VCaP (cell line): ENCODE results near the gene ANKRD11.

Experiments
- H3K27ac ChIP-seq: fragments of 450-650 bp; 2 replicates; pipeline ENCODE4 v1.5.1; 2017
- CTCF ChIP-seq: fragments of 450-650 bp; conservative IDR thresholded peaks from 2 replicates; pipeline ENCODE4 v1.5.1; 2017; ENCODE audit warnings: mild to moderate bottlenecking, moderate library complexity

Gene ANKRD11

GRCh38 chr16:89445166-89445565 is 45.2 kb downstream of the ANKRD11 start:
- TF ChIP-seq CTCF, result no peak
- peak overlapping the region; percentile 28; the same call in 1 of the 2 replicates for H3K27ac ChIP-seq

- TF ChIP-seq CTCF, result no peak
- H3K27ac ChIP-seq, result peak overlapping the region; percentile 28; the same call in 1 of the 2 replicates
Observed at GRCh38 chr16:89444728-89445127, 45.6 kb downstream of the ANKRD11 start.

- peak overlapping the region; percentile 28 for H3K27ac ChIP-seq
- no peak for TF ChIP-seq CTCF
Observed at GRCh38 chr16:89444151-89444723, 46.1 kb downstream of the ANKRD11 start.

DNA sequence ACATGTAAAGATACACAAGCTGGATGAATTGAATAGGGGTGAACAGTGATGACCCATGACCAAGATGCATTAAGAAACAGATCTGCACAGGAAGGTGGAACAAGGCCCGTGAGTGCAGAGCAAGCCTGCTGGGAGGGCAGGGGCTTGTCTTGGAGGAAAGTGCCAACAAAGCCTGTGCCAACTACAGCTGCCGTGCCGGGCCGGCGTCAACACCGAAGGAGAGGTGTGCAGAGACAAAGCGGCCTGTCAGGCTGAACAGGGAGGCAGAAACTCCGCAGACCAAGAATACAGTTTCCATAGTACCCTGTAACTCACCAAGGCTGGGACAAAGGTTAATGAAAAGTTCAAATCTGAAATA is 46.7 kb downstream of the ANKRD11 start:
- TF ChIP-seq CTCF, result no peak
- peak overlapping the region; percentile 28 for H3K27ac ChIP-seq

DNA sequence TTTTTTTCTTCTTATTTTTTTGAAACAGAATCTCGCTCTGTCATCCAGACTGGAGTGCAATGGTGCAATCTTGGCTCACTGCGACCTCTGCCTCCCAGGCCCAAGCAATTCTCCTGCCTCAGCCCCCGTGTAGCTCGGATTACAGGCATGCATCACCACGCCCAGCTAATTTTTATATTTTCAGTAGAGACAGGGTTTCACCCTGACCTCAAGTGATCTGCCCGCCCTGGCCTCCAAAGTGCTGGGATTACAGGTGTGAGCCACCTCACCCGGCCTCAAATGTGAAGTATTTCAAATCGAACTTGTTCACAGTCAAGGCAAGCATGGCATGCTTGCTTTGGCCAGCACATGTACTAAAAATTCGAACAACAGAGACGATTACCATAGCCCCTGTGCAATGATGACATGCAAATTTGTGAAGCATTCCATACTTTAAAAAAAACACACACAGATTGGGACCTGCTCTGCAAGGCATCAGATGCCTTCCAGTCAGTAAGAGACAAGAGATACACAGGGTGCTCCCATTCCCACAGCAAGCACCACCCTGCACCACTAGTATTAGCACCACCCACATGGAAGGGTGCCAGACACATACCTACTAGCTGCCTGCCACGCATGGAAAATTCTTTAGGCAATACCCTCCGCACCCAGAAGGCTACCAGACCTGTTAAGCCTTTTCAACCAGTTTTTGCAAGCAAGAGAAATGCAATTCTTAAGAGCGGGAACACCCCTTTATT is 47.2 kb downstream of the ANKRD11 start:
- H3K27ac ChIP-seq, result peak overlapping the region; percentile 28
- no peak for TF ChIP-seq CTCF

DNA sequence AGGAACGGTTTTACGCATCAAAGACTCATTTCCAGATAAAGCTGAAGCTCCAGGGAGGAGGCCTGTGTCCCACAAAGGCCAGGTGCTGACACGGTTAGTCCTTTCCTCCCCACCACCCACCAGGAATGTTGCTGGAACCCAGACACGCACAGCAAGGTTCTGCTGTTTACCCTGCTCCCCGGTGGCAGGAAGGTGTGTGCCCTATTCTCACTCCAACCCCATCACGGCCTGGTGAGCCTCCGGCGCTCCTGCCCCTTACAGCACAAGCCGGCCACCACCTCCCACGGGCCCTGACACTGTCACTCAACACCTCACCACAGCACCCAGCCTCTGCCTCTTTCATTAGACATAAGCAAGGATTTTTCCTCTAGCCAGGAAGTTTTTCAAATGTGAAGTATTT is 47.8 kb downstream of the ANKRD11 start:
- TF ChIP-seq CTCF, result no peak
- H3K27ac ChIP-seq, result peak overlapping the region; percentile 28; the same call in 1 of the 2 replicates

GRCh38 chr16:89439659-89440058 is 50.7 kb downstream of the ANKRD11 start:
- TF ChIP-seq CTCF, result no peak
- H3K27ac ChIP-seq, result no peak overlapping the region
